Adipose tissue (tissue), 3 donors: Measurements from ENCODE around the gene DHRSX. TPM values are rescaled to one million over a fixed set of nuclear protein-coding genes. Genes with fewer than 3 reads are reported as not detected.
"Not testable (repeated sequence)": the region's sequence is repeated elsewhere in the genome, so short reads cannot be mapped to it uniquely, and the experiment has no call there.

Source experiments
- H3K27ac ChIP-seq: one replicate; pipeline ENCODE4 v1.5.1; 2013; ENCODE audit warnings: low read depth, low read length
- WGBS, 3 donors: extraction: QIAGEN DNeasy Blood & Tissue Kit; methylation state at CpG; one replicate each; pipeline ENCODE4 v1.1.7; 2013; 5-methylcytosine and 5-hydroxymethylcytosine counted together
- polyA plus RNA-seq, 3 donors: library from polyadenylated mRNA; stranded (reverse); fragments of 200-250 nt; gene quantifications; one replicate each; pipeline ENCODE4 v1.2.3, GENCODE V29; 2013
- donor health status: healthy with polysubstance abuse.
- donor health status: Bipolar disorder and iron deficiency.
- donor health status: healthy.

The DHRSX gene, protein sequence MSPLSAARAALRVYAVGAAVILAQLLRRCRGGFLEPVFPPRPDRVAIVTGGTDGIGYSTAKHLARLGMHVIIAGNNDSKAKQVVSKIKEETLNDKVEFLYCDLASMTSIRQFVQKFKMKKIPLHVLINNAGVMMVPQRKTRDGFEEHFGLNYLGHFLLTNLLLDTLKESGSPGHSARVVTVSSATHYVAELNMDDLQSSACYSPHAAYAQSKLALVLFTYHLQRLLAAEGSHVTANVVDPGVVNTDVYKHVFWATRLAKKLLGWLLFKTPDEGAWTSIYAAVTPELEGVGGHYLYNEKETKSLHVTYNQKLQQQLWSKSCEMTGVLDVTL
- 10 to 100 TPM in 2 of 3 donors, 1 to 10 TPM in 1; 9.0 to 22.4 (median 16.5) TPM for polyA plus RNA-seq

DNA sequence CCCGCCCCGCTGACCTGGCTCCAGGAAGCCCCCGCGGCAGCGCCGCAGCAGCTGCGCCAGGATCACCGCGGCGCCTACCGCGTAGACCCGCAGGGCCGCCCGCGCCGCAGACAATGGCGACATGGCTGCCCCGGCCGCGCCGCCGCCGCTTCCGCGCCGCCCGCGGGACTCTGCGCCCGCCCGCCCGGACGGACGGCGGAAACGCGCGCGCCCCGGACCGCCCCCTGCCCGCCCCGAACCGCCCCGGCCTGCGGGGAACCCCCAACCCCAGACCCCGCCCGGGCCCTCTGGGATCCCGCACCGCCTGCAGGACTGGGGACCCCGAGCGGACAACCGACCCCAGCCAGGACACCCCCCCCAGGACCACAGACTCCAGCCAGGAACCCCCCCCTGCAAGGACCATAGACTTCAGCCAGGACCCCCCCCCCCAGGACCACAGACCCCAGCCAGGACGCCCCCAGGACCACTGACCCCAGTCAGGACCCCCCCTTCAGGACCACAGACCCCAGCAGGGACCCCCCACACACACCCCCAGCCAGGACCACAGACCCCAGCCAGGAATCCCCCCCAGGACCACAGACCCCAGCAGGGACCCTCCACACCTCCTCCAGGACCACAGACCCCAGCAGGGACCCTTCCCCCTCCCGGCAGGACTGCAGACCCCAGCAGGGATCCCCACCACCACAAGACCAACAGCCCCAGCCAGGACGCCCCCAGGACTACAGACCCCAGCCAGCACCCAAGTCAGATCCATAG, at the start of gene DHRSX, which contains the start of gene ZBED1:
Gene DHRSX, minus strand, starts transcription at position 174 of the 756 bp plus-strand sequence. Its CDS starts 51 bp downstream, at position 123.
Gene ZBED1, minus strand, starts transcription at position 174 of the 756 bp plus-strand sequence. CDS start 10,257 bp downstream, outside the sequence.
- WGBS, 3 donors: 4 to 5% (median 5%) methylated on average over 37 to 57 of the region's 57 CpGs
- peak within 1 kb of the TSS; percentile 8 for H3K27ac ChIP-seq

DNA sequence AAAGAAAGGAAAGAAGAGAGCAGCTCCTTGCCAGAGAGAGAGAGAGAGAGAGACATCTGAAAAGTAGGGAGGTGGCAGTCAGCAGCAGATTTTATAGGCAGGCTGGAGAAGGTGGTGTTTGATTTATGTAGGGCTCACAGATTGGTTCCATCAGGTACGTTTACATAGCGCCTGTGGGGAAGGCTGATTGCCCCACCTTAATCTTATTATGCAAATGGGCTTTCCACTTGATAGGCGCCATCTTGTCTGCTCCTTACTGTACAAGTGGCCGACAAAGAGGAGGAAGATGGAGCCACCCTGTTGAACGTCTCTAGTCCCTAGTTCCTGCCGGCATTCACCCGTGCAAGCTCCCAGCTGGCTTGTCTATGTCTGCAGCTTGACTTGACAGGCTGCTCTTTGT, 49.1 kb upstream of the DHRSX start:
- WGBS, 3 donors: 34 to 57% (median 52%) methylated on average over 7 of the region's 7 CpGs

GRCh38 chrX:2548711-2549423, 48.1 kb upstream of the DHRSX start:
- WGBS, 3 donors: 43 to 66% (median 49%) methylated on average over 11 of the region's 11 CpGs

More for the DNA sequence above, 49.1 kb upstream of the DHRSX start:
- H3K27ac ChIP-seq: no peak overlapping the region

GRCh38 chrX:2547736-2548135, 47.0 kb upstream of the DHRSX start:
- no peak overlapping the region for H3K27ac ChIP-seq
- WGBS, 3 donors: 64 to 84% (median 72%) methylated on average over 4 of the region's 4 CpGs

More at GRCh38 chrX:2548711-2549423, 48.1 kb upstream of the DHRSX start:
- no peak overlapping the region for H3K27ac ChIP-seq

GRCh38 chrX:2546496-2546895, 45.7 kb upstream of the DHRSX start:
- 38 to 80% (median 79%) methylated on average over 1 of the region's 1 CpG for WGBS, 3 donors
- H3K27ac ChIP-seq: no peak overlapping the region

- WGBS, 3 donors: 21 to 63% (median 25%) methylated on average over 1 of the region's 1 CpG
- H3K27ac ChIP-seq: no peak overlapping the region
These were observed 44.4 kb upstream of the DHRSX start for GRCh38 chrX:2545144-2545543.

DNA sequence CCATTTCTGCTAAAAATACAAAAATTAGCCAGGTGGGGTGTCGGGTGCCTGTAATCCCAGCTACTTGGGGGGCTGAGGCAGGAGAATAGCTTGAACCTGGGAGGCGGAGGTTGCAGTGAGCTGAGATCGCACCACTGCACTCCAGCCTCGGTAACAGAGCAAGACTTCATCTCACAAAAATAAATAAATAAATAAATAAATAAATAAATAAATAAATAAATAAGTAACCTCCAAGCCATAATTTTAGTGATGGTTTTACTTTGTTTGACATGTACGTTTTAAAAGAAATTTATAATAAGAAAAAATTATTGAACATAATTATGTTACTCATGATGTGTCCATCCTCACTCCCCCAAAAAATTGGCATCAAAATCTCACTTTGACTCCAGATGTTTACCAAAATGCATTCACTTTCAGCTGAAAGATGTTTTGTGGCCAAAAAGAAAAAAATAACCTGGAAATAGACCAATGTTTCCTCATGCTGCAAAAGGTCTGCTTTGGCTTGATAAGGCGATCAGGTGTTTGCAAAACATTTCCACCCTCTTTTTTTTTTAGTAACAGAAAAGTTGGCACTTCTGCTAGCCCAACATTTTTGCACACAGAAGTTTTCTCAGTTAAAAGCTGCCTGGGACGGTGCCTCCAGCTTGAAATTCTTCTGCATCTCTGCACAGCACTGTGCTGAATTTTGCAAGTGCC, 42.2 kb upstream of the DHRSX start:
- WGBS, 3 donors: 51 to 64% (median 54%) methylated on average over 7 of the region's 7 CpGs
- no peak overlapping the region for H3K27ac ChIP-seq

- no peak overlapping the region for H3K27ac ChIP-seq
- 73 to 95% (median 89%) methylated on average over 8 of the region's 8 CpGs for WGBS, 3 donors
These were observed 40.8 kb upstream of the DHRSX start for GRCh38 chrX:2541603-2542002.

DNA sequence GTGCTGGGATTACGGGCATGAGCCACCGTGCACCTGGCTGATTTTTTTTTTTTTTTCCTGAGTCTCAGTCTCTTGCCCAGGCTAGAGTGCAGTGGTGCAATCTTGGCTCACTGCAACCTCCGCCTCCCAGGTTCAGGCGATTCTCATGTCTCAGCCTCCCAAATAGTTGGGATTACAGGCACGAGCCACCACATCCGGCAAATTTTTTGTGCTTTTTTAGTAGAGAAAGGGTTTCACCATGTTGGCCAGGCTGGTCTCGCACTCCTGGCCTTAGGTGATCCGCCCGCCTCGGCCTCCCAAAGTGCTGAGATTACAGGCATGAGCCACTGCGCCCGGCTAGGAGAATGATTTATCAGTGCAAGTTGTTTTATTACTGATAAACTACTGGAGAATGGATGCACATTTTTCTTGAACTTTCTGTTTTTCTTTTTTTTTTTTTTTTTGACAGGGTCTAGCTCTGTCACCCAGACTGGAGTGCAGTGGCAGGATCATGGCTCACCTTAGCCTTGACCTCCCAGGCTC, 39.7 kb upstream of the DHRSX start:
- 83 to 84% methylated on average over 12 of the region's 12 CpGs; no CpG with 5 or more reads in 1 of the 3 donors for WGBS, 3 donors

GRCh38 chrX:2539586-2539985, 38.8 kb upstream of the DHRSX start:
- 52 to 84% (median 76%) methylated on average over 3 of the region's 3 CpGs for WGBS, 3 donors
- H3K27ac ChIP-seq: no peak overlapping the region

More for the DNA sequence above, 39.7 kb upstream of the DHRSX start:
- H3K27ac ChIP-seq: no peak overlapping the region

DNA sequence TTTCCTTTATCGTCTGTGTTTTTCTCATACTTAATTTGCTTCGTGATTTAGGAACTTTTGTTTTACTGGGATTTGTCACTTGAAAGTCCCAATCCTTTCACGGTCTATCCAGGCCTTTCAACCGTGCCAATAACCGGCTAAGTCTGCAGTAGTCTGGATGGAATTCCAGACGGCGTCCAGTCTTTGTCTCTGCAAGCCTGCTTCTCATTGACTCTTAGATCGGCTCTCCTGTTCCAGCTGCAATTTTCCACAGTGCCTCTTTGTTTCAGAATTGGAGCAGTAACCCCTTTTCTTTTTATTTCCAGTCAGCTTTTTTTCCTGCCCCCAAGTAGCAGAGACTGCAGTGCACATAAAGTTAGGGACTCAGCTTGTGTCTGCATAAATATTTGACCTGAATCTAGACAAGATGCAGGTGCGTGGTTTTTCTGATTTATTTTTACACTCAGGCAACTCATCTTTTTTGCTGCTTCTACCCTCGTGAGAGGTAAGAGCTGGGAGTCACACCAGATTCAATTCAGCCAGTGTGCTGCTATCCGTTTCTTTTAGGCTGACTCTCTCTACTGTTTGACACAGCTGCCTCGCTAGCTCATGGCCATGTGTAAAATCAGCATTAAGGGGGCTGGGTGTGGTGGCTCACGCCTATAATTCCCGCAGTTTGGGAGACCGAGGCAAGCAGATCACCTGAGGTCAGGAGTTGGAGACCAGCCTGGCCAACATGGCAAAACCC, 37.4 kb upstream of the DHRSX start:
- H3K27ac ChIP-seq: no peak overlapping the region
- WGBS, 3 donors: 54 to 68% (median 65%) methylated on average over 15 of the region's 15 CpGs

DNA sequence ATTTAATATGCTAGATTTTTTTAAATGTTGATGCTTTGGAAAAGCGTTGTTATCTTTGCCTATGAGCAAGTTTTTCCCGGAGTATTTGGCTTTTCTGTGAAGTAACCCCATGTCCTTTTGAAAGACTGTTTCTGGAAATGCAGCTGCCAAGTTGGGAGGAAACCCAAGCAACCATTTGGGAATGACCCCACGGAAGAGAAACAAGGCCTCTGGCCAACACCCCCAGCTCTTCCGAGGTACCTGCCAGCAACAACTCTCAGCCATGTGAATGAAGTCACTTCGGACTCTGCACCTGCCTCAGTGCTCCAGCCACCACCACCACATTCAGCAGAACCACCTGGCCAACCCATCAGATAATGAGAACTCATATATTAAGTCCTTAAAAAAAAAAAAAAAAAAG, 36.2 kb upstream of the DHRSX start:
- H3K27ac ChIP-seq: no peak overlapping the region
- WGBS, 3 donors: 51 to 72% (median 52%) methylated on average over 5 of the region's 5 CpGs

GRCh38 chrX:2536141-2536540, 35.4 kb upstream of the DHRSX start:
- WGBS, 3 donors: 54 to 79% (median 61%) methylated on average over 7 of the region's 7 CpGs
- no peak overlapping the region for H3K27ac ChIP-seq

- WGBS, 3 donors: 55 to 66% (median 56%) methylated on average over 4 of the region's 5 CpGs
These were observed 33.7 kb upstream of the DHRSX start for GRCh38 chrX:2534261-2535021.

GRCh38 chrX:2533424-2533823, 32.6 kb upstream of the DHRSX start:
- WGBS, 3 donors: 49 to 77% (median 60%) methylated on average over 8 of the region's 8 CpGs
- no peak overlapping the region for H3K27ac ChIP-seq

More at GRCh38 chrX:2534261-2535021, 33.7 kb upstream of the DHRSX start:
- H3K27ac ChIP-seq: not testable (repeated sequence)

GRCh38 chrX:2526390-2526789, 25.6 kb upstream of the DHRSX start:
- H3K27ac ChIP-seq: no peak overlapping the region
- WGBS, 3 donors: 79 to 88% (median 87%) methylated on average over 10 of the region's 10 CpGs

DNA sequence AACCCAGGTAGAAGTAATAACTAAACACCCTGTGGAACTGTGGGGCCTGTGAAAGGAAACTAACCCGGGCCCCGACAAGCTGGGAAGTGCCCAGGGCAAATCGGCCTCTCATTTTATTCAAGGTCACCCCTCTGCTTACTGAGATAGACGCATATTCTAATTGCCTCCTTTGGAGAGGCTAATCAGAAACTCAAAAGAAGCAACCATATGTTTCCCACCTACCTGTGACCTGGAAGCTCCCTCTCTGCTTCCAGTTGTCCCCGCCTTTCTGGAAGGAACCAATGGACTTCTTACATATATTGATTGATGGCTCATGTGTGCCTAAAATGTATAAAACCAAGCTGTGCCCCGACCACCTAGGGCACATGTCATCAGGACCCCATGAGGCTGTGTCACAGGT, 23.1 kb upstream of the DHRSX start:
- H3K27ac ChIP-seq: no peak overlapping the region
- WGBS, 3 donors: 54 to 78% (median 72%) methylated on average over 6 of the region's 6 CpGs
